SH-SY5Y (cell line): ENCODE measurements around the gene HRH1.

Source experiments
- GATA2 ChIP-seq: IDR thresholded peaks from 2 replicates; pipeline ENCODE4 v1.6.1; 2011; ENCODE audit warnings: mild to moderate bottlenecking, low read depth, low read length
- GATA3 ChIP-seq: IDR thresholded peaks from 2 replicates; pipeline ENCODE4 v1.6.1; 2011; ENCODE audit warnings: low read depth, mild to moderate bottlenecking, low read length, moderate library complexity

HRH1 gene

DNA sequence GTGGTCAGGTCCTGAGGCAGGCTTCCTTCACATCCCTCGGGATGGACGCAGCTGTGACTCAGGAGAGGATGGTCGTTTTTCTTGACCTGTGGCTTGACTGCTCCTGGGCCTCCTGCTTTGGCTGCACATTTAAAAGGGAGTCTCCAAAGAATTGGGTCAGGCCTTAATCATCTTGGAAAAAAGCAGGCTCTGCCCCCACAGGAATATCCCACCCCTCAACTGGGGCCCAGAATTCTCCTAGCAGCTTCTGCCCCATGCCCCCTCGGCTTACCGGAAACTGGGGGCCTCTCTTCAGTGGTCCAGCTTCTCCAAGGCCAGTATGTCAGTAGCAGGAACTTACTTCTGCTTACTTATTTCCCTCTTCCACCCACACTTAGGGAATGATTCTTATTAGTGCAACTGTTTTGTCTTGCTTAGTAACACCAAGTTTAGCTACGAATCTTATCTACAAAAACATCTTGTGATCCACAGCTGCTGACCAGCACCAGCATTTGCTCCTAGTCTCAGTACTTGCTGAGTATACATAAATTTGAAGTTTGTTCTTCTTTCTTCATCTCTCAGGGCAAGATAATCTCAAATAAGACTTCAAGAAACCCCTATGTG, 153.6 kb downstream of the HRH1 start:
- TF ChIP-seq GATA3 (no peak), GATA2 (no peak)

DNA sequence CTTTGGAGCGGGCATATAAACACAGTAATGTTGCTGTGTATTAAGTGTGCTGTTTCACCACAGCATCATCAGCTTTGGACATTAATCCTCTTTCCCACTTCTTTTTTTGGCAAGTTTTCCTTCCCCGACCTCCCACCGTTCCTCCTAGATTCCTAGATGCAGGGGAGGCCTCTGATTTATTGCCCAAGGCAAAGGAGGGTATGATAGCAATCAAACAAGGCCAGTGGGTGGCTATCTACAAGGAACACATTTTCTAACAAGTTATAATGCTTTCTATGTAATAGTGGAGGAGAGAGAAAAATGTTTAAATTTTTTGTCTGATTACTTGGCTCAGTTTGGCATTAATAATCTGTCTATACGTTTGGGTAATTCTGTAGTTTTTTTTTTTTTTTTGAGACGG, 156.0 kb downstream of the HRH1 start:
- no peak for TF ChIP-seq GATA3
- no peak for TF ChIP-seq GATA2

DNA sequence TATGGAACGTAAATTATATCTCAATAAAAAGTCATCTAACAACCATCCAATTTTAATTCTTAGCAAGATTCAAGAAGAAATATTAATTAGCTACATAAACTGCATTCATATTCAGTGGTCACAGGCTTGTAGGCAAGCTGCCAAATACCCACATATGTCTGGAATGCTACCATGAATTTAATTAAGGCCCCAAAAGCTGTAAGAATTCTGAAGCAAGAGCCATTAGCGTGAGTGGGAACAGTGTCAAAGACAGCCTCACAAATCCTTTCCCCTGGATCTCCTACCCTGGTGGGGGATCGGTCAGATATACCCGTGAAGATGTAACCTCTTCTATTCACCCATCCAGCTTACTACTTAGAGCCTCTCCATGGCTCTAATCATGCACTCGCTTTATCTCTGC, 157.9 kb downstream of the HRH1 start:
- TF ChIP-seq GATA3, result no peak
- TF ChIP-seq GATA2, result no peak
